Activated CD8-positive, alpha-beta memory T cell treated with anti-CD3 and anti-CD28 coated beads for 36 hours (primary cell): ENCODE measurements around the gene FAU. TPM values are rescaled to one million over a fixed set of nuclear protein-coding genes. Genes with fewer than 3 reads are reported as not detected.

ENCODE experiments used
- CTCF ChIA-PET: fragments of 350-600 bp; sonication (Branson Sonifier 250); formaldehyde crosslinking; loops from one replicate; lab custom pipeline; 2021; ENCODE audit warnings: antibody characterized with exemption; lab: Charles Lee
- POLR2A ChIA-PET: fragments of 350-600 bp; sonication (Branson Sonifier 250); formaldehyde crosslinking; loops from one replicate; lab custom pipeline; 2021; ENCODE audit warnings: antibody characterized with exemption; lab: Charles Lee
- total RNA-seq, 2 experiments: library from RNA; stranded (reverse); gene quantifications; one replicate each; pipeline ENCODE4 v1.2.3, GENCODE V29; 2021

The FAU gene
- total RNA-seq, 2 experiments from 2014 or later: 1,009 to 1,011 TPM

GRCh38 chr11:65115361-65116082 is 6.4 kb downstream of the FAU start:
- ChIA-PET CTCF (interaction anchor here (0.6 kb wide), 1 partner anchor 24 kb away, joined by 4 read pairs; no protein-coding TSS in a partner anchor), POLR2A (interaction anchor here (1.5 kb wide), 1 partner anchor 13 kb away, joined by 6 read pairs; no protein-coding TSS in a partner anchor)

- ChIA-PET CTCF (interaction anchor here (0.6 to 7.4 kb wide), 3 partner anchors 15 to 1570 kb away, joined by 3 to 109 read pairs (median 4); partner anchors contain the start of genes SYVN1 and VPS51), POLR2A (interaction anchor here (0.6 kb wide), 1 partner anchor 481 kb away, joined by 3 read pairs; no protein-coding TSS in a partner anchor)
Observed at GRCh38 chr11:65114538-65115171, 7.3 kb downstream of the FAU start.

GRCh38 chr11:65113839-65114238 is 8.1 kb downstream of the FAU start:
- POLR2A ChIA-PET: interaction anchor here (0.6 to 3.9 kb wide), 3 partner anchors 7 to 482 kb away, joined by 3 to 15 read pairs (median 3); partner anchors contain the start of genes FAU and MRPL49
- CTCF ChIA-PET: interaction anchor here (1.2 to 7.4 kb wide), 5 partner anchors 8 to 187 kb away, joined by 3 to 109 read pairs (median 4); partner anchors contain the start of genes CAPN1, FAU, MRPL49 and SYVN1

- POLR2A ChIA-PET: interaction anchor here (0.7 to 3.9 kb wide), 4 partner anchors 8 to 79 kb away, joined by 3 to 17 read pairs (median 9); partner anchors contain the start of genes FAU, MRPL49 and VPS51
- CTCF ChIA-PET: interaction anchor here (1.0 to 7.4 kb wide), 10 partner anchors 8 to 260 kb away, joined by 3 to 109 read pairs (median 4); partner anchors contain the start of genes CAPN1, FAU, MRPL49 and SAC3D1
Observed at GRCh38 chr11:65113361-65113756, 8.6 kb downstream of the FAU start.

GRCh38 chr11:65112546-65113360 is 9.2 kb downstream of the FAU start:
- CTCF ChIA-PET: interaction anchor here (0.8 to 7.4 kb wide), 16 partner anchors 9 to 264 kb away, joined by 3 to 109 read pairs (median 3); partner anchors contain the start of genes ARL2, CAPN1, FAU and MRPL49

GRCh38 chr11:65111744-65112545 is 10.0 kb downstream of the FAU start, which contains the start of gene TM7SF2:
Gene TM7SF2 (plus strand): TSS chr11:65111872. CDS start chr11:65112016, 144 bp downstream.
- CTCF ChIA-PET: interaction anchor here (0.8 to 7.4 kb wide), 20 partner anchors 8 to 263 kb away, joined by 3 to 109 read pairs (median 3); partner anchors contain the start of genes ARL2, CAPN1, FAU and MRPL49
- POLR2A ChIA-PET: interaction anchor here (0.6 to 3.9 kb wide), 5 partner anchors 9 to 65 kb away, joined by 5 to 17 read pairs (median 9); partner anchors contain the start of genes FAU, MRPL49 and VPS51

More at GRCh38 chr11:65112546-65113360, 9.2 kb downstream of the FAU start:
- POLR2A ChIA-PET: interaction anchor here (0.8 to 3.9 kb wide), 3 partner anchors 9 to 16 kb away, joined by 3 to 17 read pairs (median 15); partner anchors contain the start of genes FAU, MRPL49 and VPS51

- ChIA-PET CTCF (interaction anchor here (0.9 to 7.4 kb wide), 18 partner anchors 8 to 249 kb away, joined by 3 to 109 read pairs (median 3); partner anchors contain the start of genes ARL2, CAPN1, DPF2 and FAU), POLR2A (interaction anchor here (0.6 to 3.9 kb wide), 5 partner anchors 10 to 66 kb away, joined by 5 to 17 read pairs (median 9); partner anchors contain the start of genes FAU, MRPL49 and VPS51)
Observed at GRCh38 chr11:65111159-65111743, 10.7 kb downstream of the FAU start.

- ChIA-PET POLR2A (interaction anchor here (1.9 to 3.9 kb wide), 3 partner anchors 9 to 14 kb away, joined by 9 to 17 read pairs (median 15); partner anchors contain the start of genes FAU, MRPL49 and VPS51), CTCF (interaction anchor here (0.5 to 7.4 kb wide), 19 partner anchors 9 to 249 kb away, joined by 3 to 109 read pairs (median 3); partner anchors contain the start of genes CAPN1, DPF2, FAU and MRPL49)
Observed at GRCh38 chr11:65110354-65110861, 11.5 kb downstream of the FAU start.

GRCh38 chr11:65109231-65110198 is 12.4 kb downstream of the FAU start:
- CTCF ChIA-PET: interaction anchor here (0.5 to 7.4 kb wide), 11 partner anchors 10 to 264 kb away, joined by 3 to 109 read pairs (median 4); partner anchors contain the start of genes CAPN1, DPF2, FAU and MRPL49
- POLR2A ChIA-PET: interaction anchor here (1.2 to 3.9 kb wide), 3 partner anchors 8 to 12 kb away, joined by 3 to 15 read pairs (median 9); partner anchors contain the start of genes FAU and MRPL49

GRCh38 chr11:65108469-65109123 is 13.3 kb downstream of the FAU start:
- ChIA-PET CTCF (interaction anchor here (1.0 to 7.4 kb wide), 3 partner anchors 8 to 263 kb away, joined by 3 to 109 read pairs (median 7); partner anchors contain the start of genes VPS51 and ZNHIT2), POLR2A (interaction anchor here (1.2 kb wide), 1 partner anchor 10 kb away, joined by 3 read pairs; no protein-coding TSS in a partner anchor)

GRCh38 chr11:65107751-65108468 is 14.0 kb downstream of the FAU start:
- CTCF ChIA-PET: interaction anchor here (1.8 to 7.4 kb wide), 2 partner anchors 9 kb away, joined by 7 to 109 read pairs; partner anchors contain the start of genes VPS51 and ZNHIT2
- POLR2A ChIA-PET: interaction anchor here (1.2 kb wide), 1 partner anchor 10 kb away, joined by 3 read pairs; no protein-coding TSS in a partner anchor

GRCh38 chr11:65107078-65107477 is 14.9 kb downstream of the FAU start:
- ChIA-PET CTCF (interaction anchor here (1.8 to 7.4 kb wide), 2 partner anchors 8 to 10 kb away, joined by 7 to 109 read pairs; partner anchors contain the start of genes VPS51 and ZNHIT2), POLR2A (no interaction called here)

- CTCF ChIA-PET: interaction anchor here (10.6 kb wide), 1 partner anchor 6 kb away, joined by 109 read pairs; the partner anchor contains the start of gene TM7SF2
Observed at GRCh38 chr11:65104628-65105027, 17.3 kb downstream of the FAU start.

More at GRCh38 chr11:65104628-65105027, 17.3 kb downstream of the FAU start:
- POLR2A ChIA-PET: no interaction called here
